Hepatocyte (in vitro differentiated cells): ENCODE data around the gene ZNF444.

ENCODE experiments used
- EZH2 ChIP-seq: fragments of 200-600 bp; sonication (generic); IDR thresholded peaks from 2 replicates; pipeline ENCODE4 v1.6.1; 2016; ENCODE audit warnings: antibody characterized with exemption, mild to moderate bottlenecking, borderline replicate concordance
- TF ChIP-seq, protein P1 (sequence below): fragments of 200-600 bp; sonication (generic); IDR thresholded peaks from 2 replicates; pipeline ENCODE4 v1.5.1; 2016; ENCODE audit warnings: antibody characterized with exemption, mild to moderate bottlenecking; ENCODE audit not compliant: poor library complexity

- TF ChIP-seq, protein P1, sequence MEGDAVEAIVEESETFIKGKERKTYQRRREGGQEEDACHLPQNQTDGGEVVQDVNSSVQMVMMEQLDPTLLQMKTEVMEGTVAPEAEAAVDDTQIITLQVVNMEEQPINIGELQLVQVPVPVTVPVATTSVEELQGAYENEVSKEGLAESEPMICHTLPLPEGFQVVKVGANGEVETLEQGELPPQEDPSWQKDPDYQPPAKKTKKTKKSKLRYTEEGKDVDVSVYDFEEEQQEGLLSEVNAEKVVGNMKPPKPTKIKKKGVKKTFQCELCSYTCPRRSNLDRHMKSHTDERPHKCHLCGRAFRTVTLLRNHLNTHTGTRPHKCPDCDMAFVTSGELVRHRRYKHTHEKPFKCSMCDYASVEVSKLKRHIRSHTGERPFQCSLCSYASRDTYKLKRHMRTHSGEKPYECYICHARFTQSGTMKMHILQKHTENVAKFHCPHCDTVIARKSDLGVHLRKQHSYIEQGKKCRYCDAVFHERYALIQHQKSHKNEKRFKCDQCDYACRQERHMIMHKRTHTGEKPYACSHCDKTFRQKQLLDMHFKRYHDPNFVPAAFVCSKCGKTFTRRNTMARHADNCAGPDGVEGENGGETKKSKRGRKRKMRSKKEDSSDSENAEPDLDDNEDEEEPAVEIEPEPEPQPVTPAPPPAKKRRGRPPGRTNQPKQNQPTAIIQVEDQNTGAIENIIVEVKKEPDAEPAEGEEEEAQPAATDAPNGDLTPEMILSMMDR, result no peak
- no peak for TF ChIP-seq EZH2
Measured at GRCh38 chr19:56136362-56136761, 4.7 kb upstream of the ZNF444 start.
